NCI-H526 treated with DMSO at 0.1 percent for 48 hours (cell line): ENCODE data around the gene AQP12B.
A peak's percentile ranks its signal among the peaks of the same experiment; 100 is the strongest.

Experiments
- DNase-seq: peaks from one replicate; lab custom pipeline; 2025; lab: John Stamatoyannopoulos, UW

The AQP12B gene

GRCh38 chr2:240647503-240648154 is 35.1 kb downstream of the AQP12B start:
- no peak for DNase-seq

DNA sequence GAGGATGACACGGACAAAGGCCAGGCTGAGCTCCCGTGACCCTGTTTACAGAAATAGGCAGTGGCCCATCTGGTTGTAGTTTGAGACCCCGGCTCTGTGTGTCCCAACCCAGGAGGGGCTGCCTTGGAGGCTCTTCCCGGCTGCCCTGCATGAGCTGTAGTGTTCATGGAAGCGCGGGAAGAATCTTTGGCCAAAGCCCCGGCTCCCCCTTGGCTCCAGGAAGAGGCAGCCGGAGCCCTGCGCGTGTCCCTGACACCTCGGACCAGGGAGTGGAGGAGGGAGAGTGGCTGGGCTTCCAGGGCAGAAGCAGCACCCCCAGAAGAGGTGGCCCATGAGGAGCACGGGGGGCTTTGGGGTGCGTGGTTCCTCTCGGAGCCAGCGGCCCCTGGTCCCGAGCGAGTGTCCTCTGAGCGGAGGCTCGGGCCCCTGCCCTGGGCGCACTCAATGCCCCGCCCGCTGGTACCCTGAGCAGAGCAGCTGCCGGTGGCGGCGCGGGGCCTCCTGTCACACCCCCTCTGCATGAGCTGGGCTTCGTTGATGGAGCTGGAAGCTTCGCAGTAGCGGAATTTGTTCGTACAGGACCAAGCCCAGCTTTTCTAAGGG is 35.7 kb downstream of the AQP12B start:
- DNase-seq: no peak

DNA sequence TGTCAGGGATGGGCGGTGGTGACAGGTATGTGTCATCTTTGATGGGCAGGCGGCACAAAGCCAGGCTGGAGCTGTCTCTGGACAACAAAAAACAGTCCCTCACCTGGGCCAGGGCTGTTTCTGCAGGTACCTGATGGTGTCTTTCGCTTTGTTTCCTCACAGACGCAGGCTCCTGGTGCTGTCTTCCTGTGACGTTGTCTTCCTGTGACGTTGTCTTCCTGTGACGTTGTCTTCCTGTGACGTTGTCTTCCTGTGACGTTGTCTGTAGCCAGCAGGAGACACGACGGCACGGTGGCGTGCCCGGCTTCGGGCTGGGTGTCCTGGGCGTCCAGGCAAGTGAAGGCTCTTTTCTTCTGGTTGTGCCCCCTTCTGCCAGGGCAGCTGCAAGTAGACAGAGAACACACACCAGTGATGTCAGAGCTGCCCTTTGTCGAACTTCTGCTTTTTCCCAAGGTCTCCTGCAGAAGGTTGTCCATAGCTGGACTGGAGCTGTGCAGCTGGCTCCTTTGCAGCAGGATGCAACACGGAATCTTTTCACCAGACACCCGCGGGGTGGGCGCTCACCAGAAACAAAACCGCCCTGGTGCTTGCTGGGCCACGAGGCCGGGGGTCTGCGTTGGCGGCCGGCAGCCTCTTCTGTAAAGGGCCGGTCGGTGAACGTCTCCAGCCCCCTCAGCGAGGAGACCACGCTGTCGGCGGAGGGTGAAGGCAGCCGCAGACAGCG is 36.3 kb downstream of the AQP12B start:
- DNase-seq: no peak

- no peak for DNase-seq
Measured at GRCh38 chr2:240645801-240646175, 36.9 kb downstream of the AQP12B start.

- no peak for DNase-seq
Measured at GRCh38 chr2:240645346-240645745, 37.3 kb downstream of the AQP12B start.

GRCh38 chr2:240644859-240645301 is 37.8 kb downstream of the AQP12B start:
- DNase-seq: no peak

GRCh38 chr2:240644171-240644651 is 38.5 kb downstream of the AQP12B start:
- DNase-seq: peak; percentile 9

DNA sequence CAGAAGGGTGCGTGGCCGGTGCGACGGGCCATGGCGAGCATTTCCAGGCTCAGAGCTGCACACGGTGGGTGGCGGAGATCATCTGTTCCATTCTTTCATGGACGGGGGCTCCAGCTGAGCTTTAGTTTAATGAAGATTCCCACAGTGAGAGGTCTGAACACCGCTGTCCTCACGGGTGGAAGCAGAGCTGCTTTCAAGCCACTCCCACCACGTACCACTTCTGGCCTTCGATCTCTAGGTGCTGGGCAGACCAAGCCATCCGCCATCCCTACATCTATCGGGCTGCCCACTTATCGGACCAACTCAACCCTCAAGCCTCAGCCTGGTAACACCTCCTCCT is 38.9 kb downstream of the AQP12B start:
- no peak for DNase-seq

- no peak for DNase-seq
Measured at GRCh38 chr2:240643093-240643810, 39.4 kb downstream of the AQP12B start.

GRCh38 chr2:240642806-240643092 is 39.9 kb downstream of the AQP12B start:
- no peak for DNase-seq

GRCh38 chr2:240642061-240642805 is 40.5 kb downstream of the AQP12B start:
- DNase-seq: no peak

DNA sequence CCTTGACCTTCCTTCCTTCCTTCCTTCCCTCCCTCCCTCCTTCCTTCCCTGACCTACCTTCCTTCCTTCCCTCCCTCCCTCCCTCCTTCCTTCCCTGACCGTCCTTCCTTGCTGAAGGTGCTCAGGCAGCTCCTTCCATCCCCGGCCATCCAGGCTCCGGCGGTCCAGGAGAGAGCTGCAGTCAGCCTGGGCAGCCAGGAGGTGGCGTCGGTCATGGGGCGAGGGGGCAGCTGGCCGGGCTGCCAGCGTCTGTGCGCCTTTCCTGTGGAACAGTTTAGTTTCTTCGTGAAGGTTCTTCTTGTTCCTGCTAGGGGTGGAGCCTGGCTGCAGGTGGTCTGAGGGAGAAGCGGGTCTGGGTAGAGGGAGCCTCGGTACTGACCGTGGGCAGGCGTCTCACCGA is 41.7 kb downstream of the AQP12B start:
- DNase-seq: peak; percentile 48

DNA sequence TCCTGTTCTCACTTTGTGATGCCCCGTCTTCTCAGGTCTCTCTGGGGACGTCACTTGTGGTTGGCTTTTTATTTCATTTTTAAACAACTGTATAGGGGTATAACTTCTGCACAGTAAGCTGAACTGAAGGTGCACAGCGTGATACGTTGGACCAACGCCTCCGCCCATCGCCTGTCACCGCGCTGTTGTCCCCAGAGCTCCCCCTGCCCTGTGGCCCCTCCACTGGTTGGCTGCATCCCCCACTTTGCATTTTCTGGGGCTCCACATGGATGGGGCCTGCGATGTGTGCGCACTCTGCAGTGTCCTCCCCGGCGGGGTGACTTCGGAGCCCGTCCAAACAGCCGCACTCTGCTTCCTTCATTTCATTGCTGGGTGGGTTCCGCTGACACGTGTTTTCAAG is 43.1 kb downstream of the AQP12B start:
- DNase-seq: no peak

DNA sequence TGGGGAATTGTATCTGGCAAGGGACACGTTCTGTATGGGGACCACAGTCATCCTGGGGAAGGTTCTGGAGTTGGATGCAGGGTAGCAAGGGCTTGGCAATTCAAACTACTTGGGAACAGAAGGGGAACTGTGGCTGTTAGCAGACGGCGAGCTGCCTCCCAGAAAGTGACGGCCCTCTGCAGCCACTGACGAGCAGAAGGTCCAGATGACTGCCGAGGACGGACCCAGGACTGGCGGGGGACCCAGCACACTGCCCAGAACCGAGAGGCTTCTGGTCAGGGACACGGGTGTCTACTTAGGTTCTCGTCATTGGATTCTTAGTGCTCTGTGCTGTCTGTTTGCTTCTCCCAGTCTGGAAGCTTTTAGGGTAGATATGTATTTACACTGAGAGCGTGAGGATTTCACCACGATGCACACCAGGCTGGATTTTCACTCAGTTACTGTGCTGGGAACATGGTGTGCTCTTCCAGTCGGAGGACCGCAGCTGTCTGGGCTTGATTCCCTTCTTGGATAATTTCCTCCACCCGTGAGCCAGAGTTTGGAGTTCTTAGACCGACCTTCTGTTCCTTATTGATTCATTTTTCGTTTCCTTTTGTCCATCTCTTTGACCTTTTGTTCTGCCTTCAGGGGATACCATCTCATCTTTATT is 44.0 kb downstream of the AQP12B start:
- no peak for DNase-seq

DNA sequence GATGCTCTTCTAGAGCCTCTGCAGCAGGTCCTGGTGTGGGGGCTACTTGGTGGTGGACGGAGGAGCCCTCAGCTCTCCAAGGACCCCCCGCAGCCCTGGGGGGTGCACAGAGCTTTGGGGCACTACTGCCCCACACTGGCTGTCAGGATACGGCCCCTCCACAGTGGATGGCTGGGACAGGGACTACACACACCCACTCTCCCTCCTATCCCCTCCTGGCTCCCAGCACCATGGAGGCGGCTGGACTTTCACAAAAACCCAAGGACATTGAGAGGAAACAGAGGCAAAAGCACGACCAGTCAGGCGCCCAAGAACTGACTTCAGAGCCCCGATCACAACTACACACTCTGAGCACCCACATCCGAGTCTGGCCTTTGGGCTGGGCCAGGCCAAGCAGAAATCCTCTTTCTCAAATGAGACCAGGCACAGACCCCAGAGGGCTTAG is 44.8 kb downstream of the AQP12B start:
- no peak for DNase-seq

GRCh38 chr2:240637116-240637900 is 45.4 kb downstream of the AQP12B start:
- DNase-seq: no peak

- no peak for DNase-seq
Measured at GRCh38 chr2:240636563-240637115, 46.0 kb downstream of the AQP12B start.

- no peak for DNase-seq
Measured at GRCh38 chr2:240635998-240636547, 46.6 kb downstream of the AQP12B start.

DNA sequence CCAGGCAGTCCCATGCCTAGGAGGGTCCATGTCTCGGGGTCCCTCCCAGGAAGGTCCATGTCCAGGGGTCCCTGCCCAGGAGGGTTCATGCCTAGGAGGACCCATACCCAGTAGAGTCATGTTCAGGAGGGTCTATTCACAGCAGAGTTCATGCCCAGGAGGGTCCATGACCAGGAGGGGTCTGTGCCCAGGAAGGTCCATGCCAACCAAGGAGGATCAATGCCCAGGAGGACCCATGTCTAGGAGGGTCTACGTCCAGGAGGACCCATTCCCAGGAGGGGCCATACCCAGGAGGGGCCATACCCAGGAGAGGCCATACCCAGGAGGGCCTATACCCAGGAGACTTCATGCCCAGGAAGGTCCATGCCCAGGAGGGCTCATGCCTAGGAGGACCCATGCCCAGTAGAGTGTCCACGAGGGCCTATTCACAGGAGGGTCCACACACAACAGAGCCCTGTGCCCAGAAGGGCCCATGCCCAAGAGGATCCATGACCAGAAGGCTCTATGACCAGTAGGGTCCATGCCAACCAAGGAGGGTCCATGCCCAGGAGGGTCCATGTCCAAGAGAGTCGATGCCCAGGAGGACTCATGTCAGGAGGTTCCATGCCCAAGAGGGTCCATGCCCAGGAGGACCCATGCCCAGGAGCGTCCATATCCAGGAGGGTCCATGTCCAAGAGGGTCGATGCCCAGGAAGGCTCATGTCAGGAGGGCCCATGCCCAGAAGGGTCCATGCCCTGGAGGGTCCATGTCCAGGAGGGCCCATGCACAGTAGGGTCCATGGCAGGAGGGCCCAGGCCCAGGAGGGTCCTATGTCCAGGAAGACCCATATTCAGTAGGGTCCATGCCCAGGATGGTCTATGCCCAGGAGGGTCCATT is 47.3 kb downstream of the AQP12B start:
- DNase-seq: no peak
